Mammary epithelial cell (primary cell): Measurements from ENCODE around the gene RBBP9.

ENCODE experiments used
- CTCF ChIP-seq, 2 donors: IDR thresholded peaks in 1 of 2; conservative IDR thresholded peaks in 1 of 2; 2 replicates each; pipeline ENCODE4 v1.5.1; 2011 to 2012; ENCODE audit warnings: inconsistent platforms in 2 of 2, low read length in 2 of 2, mild to moderate bottlenecking in 2 of 2, control low read depth in 1 of 2, low read depth in 1 of 2; ENCODE audit not compliant: insufficient read depth in 1 of 2; ENCODE audit errors: extremely low read depth in 1 of 2
- EZH2 ChIP-seq: IDR thresholded peaks from 2 replicates; pipeline ENCODE4 v1.6.1; 2012; ENCODE audit warnings: low read length, inconsistent platforms, borderline replicate concordance

DNA sequence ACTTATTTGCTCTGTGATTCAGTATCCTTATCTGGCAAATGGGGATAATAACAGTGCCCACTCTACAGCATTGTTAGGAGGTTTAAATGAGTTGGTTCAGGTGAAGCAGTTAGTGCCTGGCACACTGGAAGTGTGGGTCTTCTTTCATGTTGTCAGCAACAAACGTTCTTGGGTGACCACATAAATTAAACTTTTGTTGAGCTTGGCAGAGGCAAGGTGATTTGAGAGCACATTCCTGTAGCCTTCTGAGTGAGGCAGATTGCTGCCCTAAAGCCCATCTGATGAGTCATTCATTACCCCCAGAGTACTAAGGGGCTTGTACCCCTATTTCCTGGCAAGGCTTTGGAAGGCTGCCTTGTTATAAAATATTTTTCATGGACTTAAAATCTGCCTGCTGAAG, 36.5 kb upstream of the RBBP9 start:
- TF ChIP-seq EZH2 (no peak), CTCF (conservative IDR thresholded peaks at IDR 0.05 in 1 of 2, IDR thresholded peaks at IDR 0.05 in 1 of 2; ENCODE audit: extremely low read depth in 1 of 2, insufficient read depth in 1 of 2, low read depth in 1 of 2, low read length in 2 of 2) (no peak)
